HEK293T (cell line): ENCODE results near the gene TMBIM6.

ENCODE experiments used
- ELF4 ChIP-seq: fragments of 450-650 bp; IDR thresholded peaks from 2 replicates; pipeline ENCODE4 v1.6.1; 2017; ENCODE audit warnings: antibody characterized with exemption
- FOXA1 ChIP-seq: fragments of 450-650 bp; IDR thresholded peaks from 2 replicates; pipeline ENCODE4 v1.6.1; 2016; ENCODE audit warnings: mild to moderate bottlenecking
- FOXK2 ChIP-seq: fragments of 450-650 bp; IDR thresholded peaks from 2 replicates; pipeline ENCODE4 v1.6.1; 2016; ENCODE audit warnings: mild to moderate bottlenecking
- FOXM1 ChIP-seq: fragments of 450-650 bp; IDR thresholded peaks from 2 replicates; pipeline ENCODE4 v1.6.1; 2017; ENCODE audit warnings: mild to moderate bottlenecking, borderline replicate concordance
- HDGF ChIP-seq: fragments of 450-650 bp; IDR thresholded peaks from 2 replicates; pipeline ENCODE4 v1.6.1; 2017; ENCODE audit warnings: antibody characterized with exemption, borderline replicate concordance
- L3MBTL2 ChIP-seq: fragments of 450-650 bp; conservative IDR thresholded peaks from 2 replicates; pipeline ENCODE4 v1.6.1; 2016; ENCODE audit warnings: mild to moderate bottlenecking
- NFRKB ChIP-seq: fragments of 450-650 bp; IDR thresholded peaks from 2 replicates; pipeline ENCODE4 v1.6.1; 2016; ENCODE audit warnings: mild to moderate bottlenecking, moderate library complexity
- SP1 ChIP-seq: fragments of 450-650 bp; IDR thresholded peaks from 2 replicates; pipeline ENCODE4 v1.6.1; 2017
- SUZ12 ChIP-seq: fragments of 450-650 bp; IDR thresholded peaks from 2 replicates; pipeline ENCODE4 v1.6.1; 2016; ENCODE audit warnings: mild to moderate bottlenecking
- TARDBP ChIP-seq: fragments of 450-650 bp; IDR thresholded peaks from 2 replicates; pipeline ENCODE4 v1.6.1; 2016
- ZNF384 ChIP-seq: fragments of 450-650 bp; IDR thresholded peaks from 2 replicates; pipeline ENCODE4 v1.6.1; 2016

GRCh38 chr12:49748306-49748705 is 6.9 kb downstream of the TMBIM6 start:
- TF ChIP-seq FOXM1, result no peak
- TF ChIP-seq NFRKB, result no peak
- TF ChIP-seq ELF4, result no peak
- TF ChIP-seq FOXA1, result no peak
- no peak for TF ChIP-seq L3MBTL2
- TF ChIP-seq SUZ12, result no peak
- no peak for TF ChIP-seq HDGF
- no peak for TF ChIP-seq FOXK2
- no peak for TF ChIP-seq ZNF384
- TF ChIP-seq TARDBP, result no peak
- no peak for TF ChIP-seq SP1
